Measurements from ENCODE around the gene NR2F2.

Gene NR2F2

DNA sequence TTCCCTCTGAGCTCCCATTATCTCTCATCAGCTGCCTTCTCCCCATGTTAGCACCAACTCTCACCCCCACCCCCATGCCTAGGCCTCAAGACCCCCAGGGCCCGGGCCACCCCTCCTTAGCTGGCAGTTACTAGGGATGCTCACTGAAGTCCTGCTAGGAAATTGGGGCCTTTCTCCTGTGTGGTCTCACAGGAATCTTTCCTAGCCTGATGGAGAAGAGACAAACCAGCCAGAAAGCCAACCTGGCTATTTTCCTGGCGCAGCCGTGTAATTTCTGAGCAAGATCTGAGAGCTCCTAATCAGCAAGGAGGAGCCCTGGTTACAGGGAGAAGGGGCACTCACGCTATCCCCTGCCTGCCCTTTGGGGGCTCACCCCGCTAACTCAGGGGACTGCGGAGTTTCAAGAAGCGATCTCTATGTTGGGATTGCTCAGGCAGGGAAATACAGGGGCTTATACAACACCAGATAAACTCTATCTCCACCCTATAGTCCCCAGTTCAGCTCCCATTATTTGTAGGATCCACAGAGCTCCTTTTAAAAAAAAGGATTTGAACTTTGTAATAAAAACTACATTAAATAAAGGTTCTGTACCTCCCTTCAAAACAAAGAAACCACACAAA, 25.2 kb downstream of the NR2F2 start:
- DNase-seq: no peak

DNA sequence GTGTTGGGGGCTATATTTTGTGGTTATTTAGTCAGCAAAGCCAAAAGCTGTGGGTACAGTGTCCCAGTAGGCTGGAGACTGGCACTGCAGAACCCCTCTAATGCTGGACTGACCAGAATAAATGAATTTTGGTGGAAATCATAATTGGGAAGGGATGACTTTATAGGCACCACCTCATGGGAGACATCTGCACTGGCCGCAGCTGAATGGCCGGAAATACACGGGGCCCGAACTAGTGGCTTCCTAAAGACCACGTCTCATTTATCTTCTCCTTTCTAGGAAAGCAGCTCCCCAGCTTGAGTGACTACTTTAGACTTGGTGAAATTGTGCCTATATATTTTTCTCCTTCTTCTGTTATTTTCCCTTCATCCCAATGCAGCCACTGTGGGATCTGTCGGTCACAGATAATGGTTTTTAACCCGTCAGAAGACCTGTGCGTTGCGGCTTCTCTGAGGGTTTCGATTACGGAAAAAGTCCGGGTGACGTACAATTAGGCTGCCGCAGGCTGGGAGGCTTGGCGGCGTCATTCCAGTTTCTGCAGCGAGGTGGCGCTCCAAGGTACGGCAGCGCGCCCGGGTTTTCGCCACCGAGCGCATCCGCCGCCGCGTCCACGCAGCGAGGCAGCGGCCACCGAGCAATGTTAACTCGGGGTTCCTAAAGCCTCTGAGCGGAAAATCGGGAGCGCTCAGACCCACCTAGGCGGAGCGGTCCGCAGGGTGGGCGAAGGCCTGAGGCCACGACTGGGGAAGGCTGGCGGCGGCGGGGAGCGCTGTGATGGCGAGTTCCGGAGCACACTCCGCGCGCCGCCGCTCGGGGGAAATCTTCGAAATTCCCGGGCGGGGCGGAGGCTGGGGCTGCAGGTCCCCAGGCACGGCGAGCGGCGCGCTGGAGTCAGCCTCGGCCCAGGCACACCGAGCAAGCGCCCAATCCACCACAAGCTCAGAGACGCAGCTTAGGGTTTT, 26.3 kb downstream of the NR2F2 start:
- DNase-seq: peak; percentile 49

DNA sequence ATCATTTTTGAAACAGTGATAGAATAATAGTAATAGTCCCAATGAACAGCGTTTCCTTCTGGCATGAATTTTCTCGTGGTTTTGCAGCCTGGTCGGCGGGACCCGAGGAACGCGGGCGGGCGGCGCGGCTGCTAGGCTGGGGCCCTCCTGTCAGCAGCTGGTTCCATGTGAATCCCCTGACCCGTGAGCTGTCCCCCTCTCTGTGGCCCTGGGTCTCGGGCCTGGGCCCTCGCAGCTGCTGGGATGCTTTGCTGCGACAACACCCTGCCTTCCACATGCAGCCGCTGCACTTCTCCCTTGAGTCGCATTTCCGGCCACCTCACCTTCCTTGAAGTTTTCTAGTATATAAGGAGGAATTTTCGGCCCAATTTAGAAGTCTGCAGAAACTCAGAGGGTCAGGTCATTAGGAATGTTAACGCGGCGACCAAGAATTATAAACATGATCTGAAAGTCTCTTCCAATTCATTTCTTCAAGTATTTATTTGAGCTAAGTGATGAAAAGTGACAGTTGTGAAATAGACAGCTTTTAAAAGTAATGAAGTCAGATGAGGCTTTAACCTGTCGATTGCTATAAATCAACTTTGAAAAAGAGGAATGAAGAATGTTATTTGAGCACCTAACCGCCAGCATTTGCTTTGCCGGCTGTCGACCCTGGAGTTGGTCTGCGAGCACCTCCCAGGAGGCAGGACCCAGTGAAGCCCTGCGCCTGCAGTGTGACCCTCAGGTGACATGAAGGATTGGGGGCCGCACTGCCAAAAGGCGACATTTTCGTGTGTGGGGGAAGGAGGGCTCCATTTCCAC, 27.7 kb downstream of the NR2F2 start:
- DNase-seq: no peak

DNA sequence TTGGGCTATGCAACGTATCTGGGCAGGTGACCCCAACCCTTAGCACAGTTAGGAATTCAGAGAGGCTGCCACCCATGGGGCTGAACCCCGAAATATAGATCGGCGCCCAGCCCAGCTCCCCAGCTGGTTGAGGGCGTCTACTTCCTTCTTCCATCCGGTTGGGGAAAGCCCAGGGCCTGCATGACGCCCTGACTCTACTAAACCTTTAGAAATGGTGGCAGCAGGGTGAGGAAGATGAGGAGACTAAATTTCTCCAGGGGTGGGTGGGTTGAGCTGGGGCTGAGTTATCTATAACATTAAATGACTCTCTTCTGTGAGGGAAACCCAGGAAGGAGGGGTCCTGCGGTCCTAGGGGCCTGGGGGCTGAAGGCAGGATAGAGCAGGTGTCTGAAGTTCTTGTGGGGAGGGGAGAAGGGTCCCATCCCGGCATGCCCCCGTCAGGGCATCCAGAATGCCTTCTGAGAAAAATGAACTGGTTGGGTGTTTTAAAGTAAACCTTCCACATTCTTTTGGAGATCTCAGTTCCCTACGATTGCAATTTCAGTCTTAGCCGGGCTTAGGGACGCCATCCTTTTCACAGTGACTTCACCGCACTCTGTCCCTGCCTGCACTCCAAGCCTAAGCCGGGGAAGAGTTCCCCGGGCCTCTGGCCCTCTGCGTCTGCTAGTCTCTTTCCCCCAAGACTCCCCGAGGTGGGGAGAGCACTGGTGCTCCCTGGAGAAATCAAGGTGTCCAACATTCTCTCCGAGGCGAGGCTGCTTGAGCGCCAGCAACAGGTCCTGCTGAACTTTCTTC, 28.5 kb downstream of the NR2F2 start:
- no peak for DNase-seq

DNA sequence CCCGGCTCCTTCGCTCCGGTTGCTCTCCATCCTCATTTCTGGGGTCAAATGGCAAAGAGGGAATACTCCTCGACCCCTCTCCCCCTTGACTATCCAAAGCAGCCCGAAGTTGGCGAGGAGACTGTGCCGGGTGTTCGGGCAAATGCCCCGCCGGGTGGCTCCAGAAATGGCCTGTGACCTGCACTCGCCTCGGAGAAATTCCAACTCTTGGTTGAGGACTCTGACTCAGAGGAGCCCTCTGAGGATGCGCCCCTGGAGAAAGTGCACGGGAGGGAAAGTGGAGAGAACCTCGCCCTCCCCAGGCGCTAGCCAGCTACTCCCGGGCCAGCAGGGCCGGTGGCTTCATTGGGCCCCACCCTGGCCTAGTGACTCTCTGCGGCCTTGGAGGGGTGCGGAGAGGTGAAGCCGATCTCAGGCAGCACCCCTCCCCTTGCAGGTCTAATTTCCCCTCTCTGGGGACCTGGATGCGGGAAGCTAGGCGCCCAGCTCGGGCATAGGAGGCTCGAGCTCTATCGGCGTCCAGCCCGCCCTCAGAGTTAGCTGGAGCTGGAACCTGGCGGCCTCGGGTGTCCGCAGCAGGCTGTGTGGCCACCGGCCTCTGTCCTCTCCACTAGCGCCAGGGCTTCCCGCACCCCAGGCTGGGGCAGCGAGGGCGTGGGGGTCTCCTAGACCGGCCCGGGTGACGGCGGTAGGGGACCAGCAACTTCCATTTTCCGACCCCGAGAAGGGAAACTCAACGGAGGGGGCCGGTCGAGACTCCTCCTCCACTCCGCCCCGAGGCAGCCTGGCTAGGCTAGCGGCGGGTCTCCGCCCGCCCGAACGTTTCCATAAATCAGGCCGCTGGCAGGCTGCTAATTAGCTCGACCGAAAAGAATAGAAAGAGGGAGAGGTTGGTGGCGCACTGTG, 29.4 kb downstream of the NR2F2 start:
- DNase-seq: no peak

DNA sequence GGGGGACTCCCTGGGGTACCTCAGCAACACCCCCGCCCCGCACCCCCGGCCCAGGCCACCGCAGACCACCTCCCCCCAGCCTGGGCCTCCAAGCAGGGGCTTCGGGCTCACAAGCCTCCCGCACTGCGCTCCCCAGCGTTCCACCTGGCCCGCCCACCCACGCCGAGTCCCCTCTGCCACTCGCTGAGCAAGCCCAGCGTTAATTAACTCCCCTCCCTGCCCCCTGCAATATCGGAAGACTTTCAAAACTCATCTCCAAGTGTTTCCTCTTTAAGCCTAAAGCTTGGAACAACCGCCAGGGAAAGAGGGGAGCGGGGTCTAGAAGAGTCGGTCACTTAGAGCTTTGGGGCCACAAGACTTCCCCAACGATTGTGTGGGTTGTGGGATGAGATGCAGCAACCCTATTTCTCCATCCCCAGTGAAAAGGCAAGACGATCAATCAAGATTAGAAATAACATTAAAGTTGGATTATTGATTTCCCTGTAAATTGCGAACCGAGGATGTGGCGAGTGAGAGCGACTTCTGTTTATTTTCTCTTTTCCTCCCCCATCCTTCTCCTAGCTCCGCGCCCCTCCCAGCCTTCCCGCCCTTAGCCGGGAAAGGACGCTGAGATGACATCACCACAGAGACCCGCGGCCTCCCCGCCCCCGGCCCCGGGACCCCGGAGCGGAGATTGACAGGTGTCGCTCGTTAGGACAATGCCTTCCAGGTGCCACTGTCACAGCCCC, 30.2 kb downstream of the NR2F2 start:
- no peak for DNase-seq

DNA sequence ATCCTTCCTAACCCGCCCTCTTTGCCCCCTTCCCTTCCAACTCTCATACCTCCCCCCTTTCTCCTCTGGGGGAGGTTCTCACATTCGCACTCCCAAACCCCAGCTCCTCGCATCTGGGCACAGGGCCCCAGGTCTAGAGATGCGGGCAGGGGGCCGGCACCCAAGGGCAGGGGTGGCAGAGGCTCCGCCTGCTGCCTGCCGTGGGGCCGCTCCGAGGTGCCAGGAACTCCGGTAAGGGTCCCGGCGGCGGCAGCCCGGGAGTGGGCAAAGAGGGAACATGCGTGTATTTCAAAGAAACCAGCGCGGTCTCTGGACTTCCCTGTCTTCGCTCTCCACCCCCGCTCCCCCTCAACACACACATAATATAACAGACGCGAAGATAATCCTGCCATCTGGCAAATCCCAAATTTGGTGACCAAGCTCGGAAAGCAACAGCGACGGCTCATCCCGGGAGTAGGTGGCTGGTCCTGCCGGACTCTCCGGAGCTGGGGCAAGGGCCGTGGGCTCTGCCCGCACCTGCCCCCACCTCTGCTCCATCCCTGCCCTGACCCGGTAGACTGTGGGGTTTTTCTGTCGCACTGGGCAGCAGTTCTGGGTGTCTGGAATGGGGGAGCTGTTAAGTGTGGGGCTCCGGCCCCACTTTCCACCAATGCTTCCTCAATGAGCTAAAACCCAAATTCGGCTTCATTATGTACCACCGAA, 31.0 kb downstream of the NR2F2 start:
- no peak for DNase-seq

DNA sequence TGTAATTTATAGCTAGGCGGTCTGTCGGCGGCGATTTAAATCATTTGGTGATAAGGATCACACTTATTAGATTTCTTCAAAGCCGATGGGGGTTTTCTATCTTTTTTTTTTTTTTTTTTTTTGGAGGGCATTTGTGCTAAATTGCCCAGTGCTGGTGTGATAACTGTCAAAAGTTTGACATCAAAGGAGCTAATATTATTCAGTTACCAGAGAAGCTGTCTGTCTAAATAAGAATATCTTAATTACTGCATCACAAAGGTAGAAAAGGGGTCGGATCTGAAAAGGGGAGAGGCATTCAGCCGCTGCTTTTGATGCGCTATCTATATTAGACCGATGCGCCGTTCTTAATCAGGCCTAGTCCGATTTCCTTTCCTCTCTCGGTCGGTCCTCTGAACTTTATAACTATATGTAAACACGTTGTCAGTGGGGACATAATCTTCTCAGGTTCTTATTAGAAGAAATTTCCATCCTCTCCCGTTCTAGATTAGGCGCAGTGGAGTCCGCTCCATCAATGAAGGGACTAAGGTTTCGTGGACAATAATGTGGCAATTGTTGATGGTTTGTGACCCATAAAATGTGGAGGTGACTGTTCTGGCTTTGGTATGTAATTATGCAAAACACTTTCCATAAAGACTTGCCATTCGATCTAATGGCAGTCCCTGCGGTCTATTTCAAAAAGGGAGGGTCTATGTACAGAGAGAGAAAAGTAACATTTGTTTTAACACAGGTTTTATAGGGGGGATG, 31.7 kb downstream of the NR2F2 start:
- DNase-seq: no peak

DNA sequence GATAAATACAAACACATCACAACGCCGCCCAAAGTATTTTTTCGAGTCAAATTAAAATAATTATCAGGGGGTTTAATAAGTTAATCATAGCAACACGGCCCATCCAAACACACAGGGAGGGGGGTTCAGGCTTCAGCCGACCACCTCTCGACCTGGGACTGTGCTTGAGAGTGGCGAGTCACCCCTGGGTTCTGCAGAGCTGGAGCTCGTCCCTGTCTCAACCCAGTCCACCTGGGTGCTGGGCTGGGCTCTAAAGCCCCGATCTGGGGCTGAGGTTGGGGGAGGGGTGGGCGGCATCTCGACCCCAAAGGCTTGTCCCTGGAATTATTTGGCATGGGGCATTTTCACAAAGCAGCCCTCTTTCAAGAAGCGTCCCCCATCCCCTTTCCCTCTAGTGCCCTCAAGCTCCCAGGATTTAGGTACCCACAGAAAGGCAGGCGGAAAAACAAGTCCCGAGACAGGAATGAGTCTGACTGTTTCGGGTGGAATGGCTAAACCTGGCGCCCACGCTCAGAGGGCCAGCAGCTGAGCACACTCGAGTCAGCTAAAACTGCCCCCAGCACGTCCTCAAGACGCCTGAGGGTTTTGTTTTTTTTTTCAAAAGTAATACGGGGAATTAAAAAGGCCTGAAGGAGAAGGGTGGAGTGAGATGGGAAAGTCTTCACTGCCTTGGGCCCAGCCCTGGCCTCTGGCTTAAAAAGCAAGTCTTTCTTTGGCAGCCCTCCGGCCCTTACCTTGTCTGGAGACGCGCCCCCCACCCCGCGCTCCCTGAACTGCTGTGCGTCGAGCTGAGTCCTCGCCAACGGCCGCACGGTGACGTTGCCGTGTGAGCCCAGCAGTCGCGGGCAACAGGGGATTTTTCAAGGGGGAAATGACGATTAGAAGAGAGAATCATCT, 32.5 kb downstream of the NR2F2 start:
- no peak for DNase-seq

DNA sequence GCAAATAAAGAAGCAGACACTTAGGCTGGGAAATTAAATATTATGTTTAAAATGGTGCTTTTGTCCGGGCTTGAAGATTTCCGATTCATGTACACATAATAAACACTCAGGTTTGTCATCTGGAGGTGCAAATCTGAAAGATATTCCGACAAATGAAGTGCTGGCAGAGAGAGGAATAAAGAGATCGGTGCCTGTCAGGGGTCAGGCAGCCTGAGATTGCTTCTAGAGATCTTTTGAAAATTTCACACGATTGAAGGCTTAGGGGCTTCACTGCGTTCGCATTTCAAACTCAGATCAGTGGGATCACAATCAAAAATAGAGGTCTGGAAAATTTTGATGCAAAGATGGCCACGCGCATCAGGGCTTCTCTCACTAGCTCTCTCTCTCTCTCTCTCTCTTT, 33.2 kb downstream of the NR2F2 start:
- DNase-seq: no peak

DNA sequence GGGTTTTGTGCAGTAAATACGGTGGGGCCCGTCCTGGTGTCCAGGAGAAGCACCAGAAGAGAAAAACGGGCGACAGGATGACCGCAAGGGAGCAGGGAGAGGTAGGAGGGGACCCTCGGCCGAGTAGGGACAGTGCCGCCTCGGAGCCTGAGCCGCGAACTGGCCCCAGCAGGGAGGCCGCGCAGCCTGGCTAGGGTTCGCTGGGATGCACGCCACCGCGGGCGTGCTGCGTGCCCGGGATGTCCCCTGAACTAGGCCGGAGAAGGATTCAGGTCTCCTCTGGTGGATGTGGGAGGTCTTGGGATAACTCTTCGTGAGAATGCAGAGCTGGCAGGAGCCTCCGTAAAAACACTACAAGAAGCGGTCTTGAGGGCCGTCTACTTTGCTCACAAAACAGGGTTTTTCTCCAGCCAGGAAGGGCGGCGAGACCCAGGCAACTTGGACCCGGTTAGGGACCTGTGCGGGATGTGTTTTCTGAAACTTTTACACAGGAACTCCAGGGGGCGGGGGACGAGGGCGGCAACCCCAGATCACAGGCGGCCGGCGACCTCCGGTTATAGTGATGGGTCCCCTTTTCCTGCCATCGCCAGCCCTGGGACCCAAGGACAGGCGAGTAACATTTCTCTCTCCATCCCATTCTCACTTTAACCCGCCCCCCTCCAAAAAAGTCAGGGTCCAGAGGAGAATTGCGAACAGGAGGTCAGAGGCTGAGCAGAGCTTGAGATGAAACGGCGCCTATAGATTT, 35.5 kb downstream of the NR2F2 start:
- no peak for DNase-seq

DNA sequence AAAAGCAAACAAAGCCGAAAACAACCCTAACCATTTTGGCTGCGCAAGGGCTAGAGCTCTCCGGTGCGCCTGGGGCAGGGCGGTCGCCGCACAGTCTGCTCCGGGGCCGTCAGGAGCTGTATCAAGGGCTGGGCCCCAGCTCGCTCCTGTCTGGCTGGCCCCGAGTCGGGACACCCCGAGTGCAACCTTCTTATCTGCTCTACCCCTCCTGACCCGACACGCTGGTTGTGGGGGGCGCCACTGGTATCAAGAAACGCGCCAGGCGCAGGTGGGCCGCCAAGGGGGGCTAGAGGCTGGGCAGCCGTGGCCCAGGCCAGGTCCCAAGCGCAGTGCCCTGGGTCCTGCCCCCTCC, 36.0 kb downstream of the NR2F2 start:
- no peak for DNase-seq

DNA sequence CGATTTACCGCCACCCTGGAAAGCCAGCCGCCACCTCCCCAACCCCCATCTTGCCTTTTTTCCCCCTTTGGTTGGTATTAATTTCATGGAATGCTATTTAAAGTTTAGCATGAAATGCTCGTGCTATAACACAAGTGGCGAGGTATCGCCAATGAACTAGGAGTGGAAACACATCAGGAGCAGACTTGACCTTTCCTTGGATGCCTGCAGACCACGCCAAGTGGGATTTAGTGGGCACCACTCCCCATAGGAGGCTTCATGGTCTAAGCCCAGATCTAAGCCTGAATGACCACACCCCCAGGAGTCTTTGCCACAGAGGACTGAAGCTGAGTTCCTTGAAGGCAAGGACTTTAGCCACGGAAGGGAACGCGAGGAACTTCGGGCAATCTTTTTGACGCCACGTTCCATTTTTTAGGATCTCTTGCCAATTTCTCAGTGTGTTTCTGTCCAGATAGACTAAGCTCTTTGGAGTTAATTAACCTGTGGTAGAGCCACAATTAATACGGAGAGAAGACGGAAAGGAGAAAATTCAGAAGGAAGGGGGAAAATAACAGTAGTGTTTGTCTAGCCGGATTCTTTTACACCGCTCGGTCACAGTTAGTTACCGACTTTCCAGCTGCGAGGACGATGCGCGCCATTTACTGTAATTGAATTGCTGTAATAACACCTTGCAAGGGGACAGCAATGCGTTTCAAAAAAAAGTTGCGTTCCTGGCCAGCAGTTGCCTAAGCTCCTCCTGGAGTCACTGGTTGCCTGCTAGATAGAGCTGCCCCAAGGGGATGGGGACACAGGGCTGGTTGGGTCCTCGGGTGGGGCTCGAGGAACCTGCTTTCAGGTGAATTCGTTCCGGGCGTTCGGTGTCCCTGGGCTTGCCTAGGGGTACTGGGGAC, 37.1 kb downstream of the NR2F2 start:
- DNase-seq: no peak

DNA sequence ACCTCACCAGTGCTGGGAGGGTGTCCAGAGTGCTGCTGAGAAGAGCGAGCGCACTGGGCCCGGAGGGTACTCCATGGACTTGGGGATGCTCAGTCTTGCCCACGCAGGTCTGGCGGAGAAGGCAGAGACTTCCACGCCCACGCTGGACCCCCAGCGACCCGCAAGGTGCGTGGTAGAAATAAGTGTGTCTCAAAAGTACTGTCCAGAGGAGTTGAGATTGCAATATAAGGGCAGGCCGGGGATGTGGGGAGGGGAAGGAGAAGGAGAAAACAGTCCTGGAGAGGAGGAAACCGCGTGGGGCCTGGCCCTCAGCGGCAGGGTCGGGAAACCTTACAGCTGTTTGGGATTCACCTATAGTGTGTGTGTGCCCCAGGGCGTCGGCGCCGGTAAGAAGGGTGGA, 38.9 kb downstream of the NR2F2 start:
- no peak for DNase-seq

DNA sequence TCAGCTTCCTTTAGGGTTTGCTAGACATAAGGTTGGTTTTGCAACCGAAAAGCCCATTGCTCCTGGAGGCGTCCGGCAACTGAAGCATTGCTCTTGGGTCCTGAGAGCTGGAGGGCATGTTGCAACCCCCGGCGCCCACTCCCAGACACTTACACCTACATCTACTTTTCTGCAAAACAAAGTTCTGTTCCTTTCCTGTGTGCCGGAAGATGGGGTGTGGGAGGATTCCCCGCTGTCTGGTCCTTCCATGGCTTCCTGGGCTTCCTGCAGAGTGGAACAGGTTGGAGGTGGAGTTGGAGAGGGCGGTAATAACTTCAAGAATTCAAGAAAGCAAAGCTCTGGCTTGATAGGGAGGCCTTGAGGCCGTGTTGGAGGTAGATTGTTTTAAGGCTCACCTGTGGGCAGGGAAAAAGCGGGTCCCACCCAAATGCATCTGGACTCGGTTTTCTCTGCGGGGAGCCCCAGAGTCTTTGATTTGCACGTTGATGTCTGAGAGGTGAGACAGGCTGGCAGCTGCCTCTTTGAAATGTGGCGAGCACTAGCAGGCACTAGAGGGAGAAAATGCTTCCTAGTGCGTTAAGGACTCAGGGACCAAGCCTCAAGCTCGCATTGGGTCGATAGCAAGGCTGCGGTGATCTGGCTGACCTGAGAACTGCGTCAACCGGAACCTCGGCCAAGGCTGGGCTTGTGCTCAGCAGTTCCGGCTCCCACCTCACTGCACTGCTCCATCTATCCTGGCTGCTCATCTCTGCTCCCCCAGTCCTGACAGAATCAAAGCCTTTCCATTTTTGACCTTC, 39.5 kb downstream of the NR2F2 start:
- DNase-seq: no peak

DNA sequence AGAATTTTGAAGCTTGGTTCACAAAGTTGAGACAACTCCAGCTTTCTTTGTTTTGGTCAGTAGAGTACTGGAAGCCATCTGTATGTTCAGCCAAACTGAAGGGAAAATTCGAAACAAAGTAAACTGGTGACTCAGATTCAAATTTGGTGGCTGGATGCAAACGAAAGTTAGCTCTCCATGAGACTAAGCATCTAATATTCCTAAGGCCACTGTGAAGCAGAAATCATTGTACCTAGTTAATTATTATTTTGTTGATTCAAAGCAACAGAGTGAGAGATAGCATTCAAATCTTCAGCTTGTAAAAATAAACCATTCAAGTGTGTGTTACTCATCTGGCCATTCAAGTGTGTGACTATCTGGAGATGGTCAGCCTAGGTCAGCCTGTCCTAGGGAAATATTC, 42.1 kb downstream of the NR2F2 start:
- no peak for DNase-seq
